Measurements from ENCODE around the gene PMP22. TPM values are rescaled to one million over a fixed set of nuclear protein-coding genes. Genes with fewer than 3 reads are reported as not detected.
A peak's percentile ranks its signal among the peaks of the same experiment; 100 is the strongest.

PMP22 gene
- total and polyA plus RNA-seq, 2 donors (not counting 3 experiments of a cell fraction or from before 2014, with no cell fraction given), result 67.2 to 103 TPM

DNA sequence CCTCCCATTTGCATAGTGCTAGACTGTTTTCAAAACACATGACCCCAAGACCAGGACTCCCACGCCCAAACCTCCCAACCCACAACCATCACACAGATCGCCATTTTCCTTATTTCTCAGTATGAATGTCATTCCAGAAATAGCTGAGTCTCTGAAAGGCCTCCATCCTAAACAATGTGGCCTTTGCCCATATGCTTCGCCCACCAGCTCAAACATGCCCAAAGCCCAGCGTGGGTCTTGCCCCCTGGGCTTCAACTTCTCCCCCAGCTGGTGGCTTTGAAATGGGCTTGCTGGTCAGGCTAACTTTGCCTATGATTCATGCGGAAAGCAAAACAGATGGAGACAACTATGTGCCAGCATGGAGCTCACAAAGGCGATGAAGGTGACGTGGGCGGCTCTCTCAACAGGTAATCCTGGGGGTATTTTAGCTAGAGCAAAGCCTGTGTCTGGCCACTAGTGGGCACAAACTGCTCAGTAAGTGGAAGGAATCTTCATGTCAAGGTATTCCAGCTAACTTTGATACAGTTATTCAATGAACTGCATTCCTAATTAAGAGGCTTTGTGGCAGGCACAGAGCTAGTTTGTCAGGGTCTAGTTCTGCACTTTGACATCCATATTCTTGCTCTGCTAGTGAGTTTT, 17.1 kb downstream of the PMP22 start:
- Histone ChIP-seq H3K4me3 (replicated peaks in 1 of 3; ENCODE audit: insufficient read depth in 1 of 3, low read depth in 1 of 3, low read length in 3 of 3) (no peak overlapping the region), H3K27me3 (ENCODE audit: control insufficient read depth in 2 of 2, insufficient read depth in 2 of 2, low read length in 2 of 2) (no peaks in the 10 kb centered on the region), H3K9ac (replicated peaks; ENCODE audit: extremely low read depth, insufficient read depth, low read length) (no peak overlapping the region), H3K36me3 (ENCODE audit: control insufficient read depth in 2 of 2, extremely low read depth in 1 of 2, insufficient read depth in 2 of 2, low read length in 2 of 2) (peaks cover 2 to 7% of the 10 kb centered on the region in 2 experiments), H2AFZ (ENCODE audit: low read depth, low read length) (no peak overlapping the region), H3K27ac (ENCODE audit: insufficient read depth, low read depth, low read length) (no peak overlapping the region), H4K20me1 (replicated peaks; ENCODE audit: control insufficient read depth, extremely low read depth, insufficient read depth, low read length) (peaks cover 7% of the 10 kb centered on the region), H3K9me3 (replicated peaks; ENCODE audit: control insufficient read depth, insufficient read depth, low read length) (no peaks in the 10 kb centered on the region), H3K79me2 (ENCODE audit: control insufficient read depth, insufficient read depth, low read length) (peaks cover 77% of the 10 kb centered on the region), H3K9me1 (replicated peaks; ENCODE audit: control insufficient read depth, extremely low read depth, insufficient read depth, low read length) (no peaks in the 10 kb centered on the region), H3K4me1 (ENCODE audit: control insufficient read depth, extremely low read depth, insufficient read depth, low read length) (no peaks in the 10 kb centered on the region), H3K4me2 (ENCODE audit: insufficient read depth, low read length) (no peak overlapping the region)
- DNase-seq (ENCODE audit: low read depth, low spot score) (peak; percentile 8), FAIRE-seq (no peak)
- intact Hi-C loops (cut with micrococcal nuclease) (no loop called here), dilution Hi-C loops (cut with MboI; ENCODE audit: extremely low pct_ligation_motif_present, low sequenced_read_pairs) (no loop called here)
- ChIA-PET POLR2A (no interaction called here), CTCF (interaction anchor here (0.9 to 4.2 kb wide), 6 partner anchors 10 to 256 kb away, joined by 3 to 38 read pairs (median 4); no protein-coding TSS in a partner anchor)
- TF ChIP-seq, protein P1, sequence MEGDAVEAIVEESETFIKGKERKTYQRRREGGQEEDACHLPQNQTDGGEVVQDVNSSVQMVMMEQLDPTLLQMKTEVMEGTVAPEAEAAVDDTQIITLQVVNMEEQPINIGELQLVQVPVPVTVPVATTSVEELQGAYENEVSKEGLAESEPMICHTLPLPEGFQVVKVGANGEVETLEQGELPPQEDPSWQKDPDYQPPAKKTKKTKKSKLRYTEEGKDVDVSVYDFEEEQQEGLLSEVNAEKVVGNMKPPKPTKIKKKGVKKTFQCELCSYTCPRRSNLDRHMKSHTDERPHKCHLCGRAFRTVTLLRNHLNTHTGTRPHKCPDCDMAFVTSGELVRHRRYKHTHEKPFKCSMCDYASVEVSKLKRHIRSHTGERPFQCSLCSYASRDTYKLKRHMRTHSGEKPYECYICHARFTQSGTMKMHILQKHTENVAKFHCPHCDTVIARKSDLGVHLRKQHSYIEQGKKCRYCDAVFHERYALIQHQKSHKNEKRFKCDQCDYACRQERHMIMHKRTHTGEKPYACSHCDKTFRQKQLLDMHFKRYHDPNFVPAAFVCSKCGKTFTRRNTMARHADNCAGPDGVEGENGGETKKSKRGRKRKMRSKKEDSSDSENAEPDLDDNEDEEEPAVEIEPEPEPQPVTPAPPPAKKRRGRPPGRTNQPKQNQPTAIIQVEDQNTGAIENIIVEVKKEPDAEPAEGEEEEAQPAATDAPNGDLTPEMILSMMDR (IDR thresholded peaks at IDR 0.05; ENCODE audit: extremely low read depth in 1 of 2, insufficient read depth in 1 of 2, low read depth in 1 of 2, low read length in 2 of 2), result peak; percentile 30 to 42
- TF ChIP-seq FOS (IDR thresholded peaks at IDR 0.05; ENCODE audit: borderline replicate concordance, insufficient read depth, low read length), result no peak
- BruUV-seq (replicated peaks), result no TSS peak

DNA sequence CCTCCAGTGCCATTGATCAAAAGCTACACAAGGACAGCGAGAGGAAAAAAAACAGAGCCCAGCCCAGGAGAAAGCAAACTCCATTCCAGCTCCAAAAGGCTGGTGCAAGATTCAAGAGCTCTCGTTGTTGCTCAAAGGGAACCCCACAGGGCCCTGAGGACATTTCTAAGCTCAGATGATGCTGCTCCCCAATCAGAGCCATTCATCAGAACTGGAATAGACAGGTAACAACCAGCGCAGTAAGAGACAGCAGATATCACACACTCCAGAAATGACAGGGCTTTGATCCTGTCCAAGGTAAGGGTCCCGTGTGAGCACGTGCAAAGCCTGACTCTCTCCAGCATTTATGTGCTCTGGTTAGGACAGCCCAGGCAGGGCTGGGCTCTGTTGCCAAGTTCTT, 20.1 kb downstream of the PMP22 start:
- no peak overlapping the region for H3K27ac ChIP-seq (ENCODE audit: insufficient read depth, low read depth, low read length)
- H3K9ac ChIP-seq (replicated peaks; ENCODE audit: extremely low read depth, insufficient read depth, low read length), result no peak overlapping the region
- no peak for TF ChIP-seq EZH2 (IDR thresholded peaks at IDR 0.05; ENCODE audit: borderline replicate concordance, low read depth, low read length, severe bottlenecking)
- TF ChIP-seq, protein P2, sequence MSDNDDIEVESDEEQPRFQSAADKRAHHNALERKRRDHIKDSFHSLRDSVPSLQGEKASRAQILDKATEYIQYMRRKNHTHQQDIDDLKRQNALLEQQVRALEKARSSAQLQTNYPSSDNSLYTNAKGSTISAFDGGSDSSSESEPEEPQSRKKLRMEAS (IDR thresholded peaks at IDR 0.05; ENCODE audit: insufficient read depth, insufficient read length), result no peak
- TF ChIP-seq FOS (IDR thresholded peaks at IDR 0.05; ENCODE audit: borderline replicate concordance, insufficient read depth, low read length), result no peak
- no peak for TF ChIP-seq JUN (IDR thresholded peaks at IDR 0.05; ENCODE audit: borderline replicate concordance, insufficient read depth, insufficient read length, low read depth)
- TF ChIP-seq MYC (IDR thresholded peaks at IDR 0.05; ENCODE audit: low read depth, low read length), result no peak
- TF ChIP-seq POLR2A (IDR thresholded peaks at IDR 0.05; ENCODE audit: low read depth, low read length), result no peak
- no peak for TF ChIP-seq GATA2 (IDR thresholded peaks at IDR 0.05; ENCODE audit: insufficient read depth, insufficient read length, low read depth, low read length)
- no peak for TF ChIP-seq POLR2AphosphoS5 (IDR thresholded peaks at IDR 0.05; ENCODE audit: insufficient read depth, low read depth, low read length)
- TF ChIP-seq, protein P1 (IDR thresholded peaks at IDR 0.05; ENCODE audit: extremely low read depth in 1 of 2, insufficient read depth in 1 of 2, low read depth in 1 of 2, low read length in 2 of 2), result no peak
- no peak overlapping the region for H3K4me2 ChIP-seq (ENCODE audit: insufficient read depth, low read length)
- intact Hi-C loops (cut with micrococcal nuclease), result no loop called here
- H2AFZ ChIP-seq (ENCODE audit: low read depth, low read length), result no peak overlapping the region
- FAIRE-seq, result no peak
- dilution Hi-C loops (cut with MboI; ENCODE audit: extremely low pct_ligation_motif_present, low sequenced_read_pairs), result no loop called here
- peaks cover 7% of the 10 kb centered on the region for H4K20me1 ChIP-seq (replicated peaks; ENCODE audit: control insufficient read depth, extremely low read depth, insufficient read depth, low read length)
- H3K79me2 ChIP-seq (ENCODE audit: control insufficient read depth, insufficient read depth, low read length), result peaks cover 62% of the 10 kb centered on the region
- no peaks in the 10 kb centered on the region for H3K9me3 ChIP-seq (replicated peaks; ENCODE audit: control insufficient read depth, insufficient read depth, low read length)
- CTCF ChIA-PET, result no interaction called here
- H3K4me1 ChIP-seq (ENCODE audit: control insufficient read depth, extremely low read depth, insufficient read depth, low read length), result no peaks in the 10 kb centered on the region
- no peaks in the 10 kb centered on the region for H3K9me1 ChIP-seq (replicated peaks; ENCODE audit: control insufficient read depth, extremely low read depth, insufficient read depth, low read length)
- no peaks in the 10 kb centered on the region for H3K27me3 ChIP-seq (ENCODE audit: control insufficient read depth in 2 of 2, insufficient read depth in 2 of 2, low read length in 2 of 2)
- BruUV-seq (replicated peaks), result no TSS peak
- H3K36me3 ChIP-seq (ENCODE audit: control insufficient read depth in 2 of 2, extremely low read depth in 1 of 2, insufficient read depth in 2 of 2, low read length in 2 of 2), result no peaks in the 10 kb centered on the region
- POLR2A ChIA-PET, result no interaction called here
- no peak overlapping the region for H3K4me3 ChIP-seq (replicated peaks in 1 of 3; ENCODE audit: insufficient read depth in 1 of 3, low read depth in 1 of 3, low read length in 3 of 3)
- DNase-seq (ENCODE audit: low read depth, low spot score), result no peak
